Measurements from ENCODE around the gene TMEM161A.
"Not testable (repeated sequence)": the region's sequence is repeated elsewhere in the genome, so short reads cannot be mapped to it uniquely, and the experiment has no call there.

TMEM161A gene
- 7.5 to 15.6 (median 10.8) reads per million in 4 donors for total RNA-seq

DNA sequence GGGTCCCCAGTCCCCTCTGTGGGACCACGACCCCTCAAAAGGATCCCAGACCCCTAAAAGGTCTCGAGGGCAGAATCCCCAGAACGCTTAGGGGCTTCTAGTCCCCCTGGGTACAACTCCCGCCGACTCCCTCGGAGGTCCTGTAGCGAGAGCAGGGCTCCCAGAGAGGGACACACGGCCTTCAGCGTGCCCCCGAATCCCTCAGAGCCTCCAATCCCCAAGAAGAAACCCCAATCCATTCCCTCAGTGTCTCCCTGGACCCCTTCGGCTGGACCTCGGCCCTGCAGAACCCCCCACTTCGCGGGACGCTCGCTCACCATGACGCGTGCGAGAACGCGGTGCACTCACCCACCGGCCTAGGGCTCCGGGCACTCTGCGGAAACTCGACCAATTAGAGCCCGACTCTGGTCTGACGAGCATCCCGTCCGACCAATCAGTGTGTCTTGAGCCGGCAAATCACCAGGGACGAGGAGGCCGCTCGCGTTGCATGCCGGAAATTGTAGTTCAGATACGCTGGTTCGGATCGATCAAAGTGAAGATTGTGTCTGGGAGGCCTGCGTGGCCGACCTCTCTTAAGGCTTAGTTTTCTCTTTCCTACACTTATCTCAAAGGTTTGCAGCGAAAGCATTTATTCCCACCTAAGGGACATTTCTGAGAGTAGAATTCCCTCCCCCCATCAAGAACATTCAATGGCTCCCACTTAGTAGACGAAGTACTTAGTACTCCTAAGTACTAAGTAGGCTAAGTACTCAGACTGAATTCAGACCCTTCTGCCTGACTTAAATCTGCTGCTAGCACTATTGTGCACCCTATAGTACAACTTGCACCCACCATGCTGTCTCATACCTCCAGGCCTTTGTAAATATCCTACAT is at the start of gene TMEM161A:
Gene TMEM161A (minus strand): TSS at position 370 of the 873 bp plus-strand sequence. CDS start 50 bp downstream, at position 320.
- peak; percentile 85 to 97 (median 91) for DNase-seq

GRCh38 chr19:19186742-19187141 is 48.5 kb upstream of the TMEM161A start:
- no peak for DNase-seq

DNA sequence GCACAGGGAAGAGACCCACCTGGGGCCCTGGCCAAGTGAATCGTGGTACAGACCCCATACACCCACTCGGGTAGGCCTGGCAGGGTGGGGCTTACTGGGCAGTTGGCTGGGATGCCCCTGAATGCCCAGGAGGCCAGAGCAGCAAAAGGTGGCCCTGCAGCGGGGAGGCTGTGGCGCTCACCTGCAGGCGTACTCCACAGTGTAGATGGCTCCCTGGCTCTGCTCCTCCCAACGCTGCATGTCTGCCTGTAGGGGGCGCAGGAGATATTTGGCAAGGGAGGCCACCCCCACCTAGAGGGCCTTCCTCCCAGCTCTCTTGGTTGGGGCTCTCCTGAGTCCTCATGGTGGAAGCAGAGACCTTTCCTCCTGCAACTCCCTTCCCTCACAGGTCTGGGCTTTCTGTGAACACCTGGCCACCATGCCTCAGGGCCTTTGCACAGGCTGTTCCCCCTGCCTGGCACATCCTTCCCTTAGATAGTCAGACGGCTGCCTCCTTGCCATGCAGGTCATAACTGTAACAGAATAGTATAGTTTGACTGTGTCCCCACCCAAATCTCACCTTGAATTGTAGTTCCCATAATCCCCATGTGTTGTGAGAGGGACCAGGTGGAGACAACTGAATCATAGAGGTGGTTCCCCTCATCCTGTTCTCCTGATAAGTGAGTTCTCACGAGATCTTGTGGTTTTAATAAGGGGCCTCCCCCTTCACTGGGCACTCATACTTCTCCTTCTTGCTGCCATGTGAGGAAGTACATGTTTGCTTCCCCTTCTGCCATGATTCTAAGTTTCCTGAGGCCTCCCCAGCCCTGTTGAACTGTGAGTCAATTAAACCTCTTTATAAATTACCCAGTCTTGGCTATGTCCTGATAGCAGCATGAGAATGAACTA is 47.8 kb upstream of the TMEM161A start:
- peak; percentile 23 to 65 (median 52) for DNase-seq

- no peak for DNase-seq
These were observed 43.3 kb upstream of the TMEM161A start for GRCh38 chr19:19181488-19181998.

GRCh38 chr19:19179548-19180441 is 41.5 kb upstream of the TMEM161A start:
- DNase-seq, result no peak

DNA sequence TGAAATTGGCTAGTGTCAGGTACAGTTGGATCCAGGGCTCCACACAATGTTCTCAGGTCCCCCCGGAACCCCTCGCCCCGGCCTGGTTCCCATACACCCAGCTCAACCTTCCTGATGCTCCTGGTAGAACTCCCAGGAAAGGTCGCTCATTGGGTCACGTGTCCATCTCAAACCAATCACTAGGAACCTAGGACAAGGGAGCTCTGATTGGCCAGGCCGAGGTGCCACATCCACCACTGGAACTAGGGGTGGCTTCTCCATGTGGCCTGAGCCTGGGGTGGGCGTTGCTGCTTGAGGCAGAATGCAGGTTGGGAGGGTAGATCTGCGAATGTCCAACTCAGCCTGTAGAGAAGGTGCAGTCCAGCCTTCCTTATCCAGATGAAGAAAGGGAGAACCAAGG is 38.7 kb upstream of the TMEM161A start:
- DNase-seq, result no peak

DNA sequence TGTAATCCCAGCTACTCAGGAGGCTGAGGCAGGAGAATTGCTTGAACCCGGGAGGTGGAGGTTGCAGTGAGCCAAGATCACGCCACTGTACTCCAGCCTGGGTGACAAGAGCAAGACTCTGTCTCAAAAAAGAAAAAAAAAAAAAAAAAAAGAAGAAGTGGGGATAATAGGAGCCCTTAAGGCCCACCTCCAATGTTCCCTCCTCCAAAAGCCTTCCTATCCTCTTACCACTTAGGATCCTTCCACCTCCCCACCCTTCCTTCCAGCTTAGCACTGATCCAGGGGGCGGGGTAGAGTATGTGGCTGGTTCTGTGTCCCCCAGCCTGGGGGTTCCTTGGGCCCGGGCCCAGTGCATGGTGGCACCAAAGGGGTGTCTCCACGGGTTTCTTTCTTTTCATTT is 35.0 kb upstream of the TMEM161A start:
- not testable (repeated sequence) for DNase-seq

- no peak for DNase-seq
These were observed 33.7 kb upstream of the TMEM161A start for GRCh38 chr19:19171821-19172532.

GRCh38 chr19:19170873-19171672 is 32.8 kb upstream of the TMEM161A start:
- no peak for DNase-seq

DNA sequence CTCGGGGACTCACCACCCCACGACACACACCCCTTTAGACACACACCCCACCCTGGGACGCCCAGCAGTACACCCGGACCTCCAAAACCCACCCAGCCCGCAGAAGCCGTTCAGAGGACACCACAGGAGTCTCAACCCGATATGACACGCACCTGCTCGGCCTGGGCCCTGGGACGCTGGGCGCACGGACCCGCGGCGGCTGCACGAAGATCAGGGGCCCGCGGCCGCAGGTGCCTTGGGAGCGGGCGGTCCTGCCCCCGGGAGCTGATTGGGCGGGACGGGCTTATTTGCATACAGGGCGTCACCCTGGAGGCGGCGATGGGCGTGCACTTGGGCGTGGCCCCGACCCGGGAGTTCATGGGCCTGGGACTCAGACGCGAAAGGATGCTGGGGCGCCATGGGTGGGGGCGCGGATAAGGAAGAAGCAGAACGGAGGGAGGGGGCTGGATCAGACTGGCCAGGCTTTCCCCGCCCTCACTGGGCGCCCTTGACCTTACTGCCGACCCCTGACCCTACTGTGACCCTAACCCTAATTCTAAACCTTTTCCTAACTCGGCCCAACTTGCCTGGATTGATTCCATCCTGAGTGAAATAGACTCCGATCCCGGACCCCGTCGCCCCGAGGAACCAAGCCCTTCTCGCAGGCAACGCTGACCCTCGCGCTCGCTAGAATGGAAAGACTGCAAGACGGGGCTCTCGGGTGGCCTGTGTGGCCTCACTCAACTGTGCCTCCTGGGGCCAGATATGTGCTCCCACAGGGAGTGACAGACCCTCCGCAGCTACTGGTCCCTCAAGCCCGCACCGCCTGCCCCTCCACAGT is 32.0 kb upstream of the TMEM161A start, which contains the start of gene MEF2B:
Gene MEF2B (minus strand): TSS at position 211 of the 820 bp plus-strand sequence. CDS start 19,528 bp downstream, outside the sequence.
- DNase-seq, result peak; percentile 48 to 75 (median 68)

- DNase-seq, result no peak
These were observed 31.2 kb upstream of the TMEM161A start for GRCh38 chr19:19169236-19170052.

GRCh38 chr19:19167612-19168011 is 29.3 kb upstream of the TMEM161A start:
- no peak for DNase-seq

DNA sequence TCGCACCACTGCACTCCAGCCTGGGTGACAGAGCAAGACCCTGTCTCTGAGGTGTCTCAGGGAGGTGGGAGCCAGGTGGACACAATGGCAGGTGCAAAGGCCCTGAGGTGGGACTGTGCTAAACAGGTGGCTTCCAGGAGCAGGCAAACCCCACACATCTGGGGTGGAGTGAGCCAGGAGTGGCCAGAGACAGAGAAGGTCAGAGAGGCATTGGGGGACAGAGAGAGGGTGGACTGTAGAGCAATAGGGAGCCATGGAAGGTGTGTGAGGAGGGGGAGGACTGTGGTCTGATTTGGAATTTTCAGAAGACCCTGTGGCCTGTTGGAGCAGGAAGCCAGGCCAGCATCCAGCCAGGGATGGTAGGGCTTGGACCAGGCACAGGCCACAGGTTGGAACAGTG is 27.1 kb upstream of the TMEM161A start:
- no peak for DNase-seq

- DNase-seq, result no peak
These were observed 24.2 kb upstream of the TMEM161A start for GRCh38 chr19:19162495-19162894.

GRCh38 chr19:19160461-19161035 is 22.3 kb upstream of the TMEM161A start:
- DNase-seq, result no peak

- DNase-seq, result no peak
These were observed 21.3 kb upstream of the TMEM161A start for GRCh38 chr19:19159534-19159933.

DNA sequence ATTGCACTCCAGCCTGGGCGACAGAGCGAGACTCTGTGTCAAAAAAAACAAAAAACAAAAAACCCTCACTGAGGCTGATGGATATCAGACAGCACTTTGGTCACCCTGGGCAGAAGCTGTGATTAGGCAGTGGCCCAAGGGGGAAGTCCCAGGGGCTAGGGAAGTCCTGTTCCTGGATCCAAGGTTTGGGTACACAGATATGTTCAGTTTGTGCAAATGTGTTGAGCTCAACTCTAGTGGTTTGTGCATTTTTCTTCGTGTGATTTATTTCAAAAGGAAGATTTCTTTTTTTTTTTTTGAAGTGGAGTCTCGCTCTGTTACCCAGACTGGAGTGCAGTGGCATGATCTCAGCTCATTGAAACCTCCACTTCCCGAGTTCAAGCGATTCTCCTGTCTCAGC is 19.5 kb upstream of the TMEM161A start:
- no peak for DNase-seq
